Measurements from ENCODE around the gene KMO.

Gene KMO

DNA sequence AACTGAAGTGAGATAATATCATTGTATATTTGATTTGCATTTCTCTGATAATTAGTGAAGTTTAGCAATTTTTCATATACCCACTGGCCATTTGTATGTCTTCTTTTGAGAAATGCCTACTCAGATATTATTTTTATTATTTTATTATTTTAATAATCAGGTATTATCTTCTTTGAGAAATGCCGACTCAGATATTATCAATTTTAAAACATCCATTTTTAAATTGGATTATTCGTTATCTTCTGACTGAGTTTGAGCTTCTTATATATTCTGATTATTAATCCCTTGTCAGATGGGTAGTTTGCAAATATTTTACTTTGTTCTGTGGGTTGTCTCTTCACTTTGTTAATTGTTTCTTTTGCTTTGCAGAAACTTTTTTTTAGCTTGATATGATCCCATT is 37.7 kb downstream of the KMO start:
- ATAC-seq (ENCODE audit: insufficient read depth, low read depth) (no peak), DNase-seq (no peak)
- H3K4me3 ChIP-seq (ENCODE audit: low read depth in 1 of 2, low read length in 2 of 2), result no peak overlapping the region
- no peaks in the 10 kb centered on the region for H3K79me2 ChIP-seq (ENCODE audit: insufficient read depth, low read length)
- no peaks in the 10 kb centered on the region for H4K20me1 ChIP-seq (ENCODE audit: insufficient read depth, low read length)
- H2AFZ ChIP-seq (ENCODE audit: low read depth, low read length), result no peak overlapping the region
- H3K9ac ChIP-seq (ENCODE audit: low read depth, low read length), result no peak overlapping the region
- no peak overlapping the region for H3K27ac ChIP-seq (ENCODE audit: low read length)
- no peak overlapping the region for H3K4me2 ChIP-seq (ENCODE audit: insufficient read depth, low read length)
- H3K9me3 ChIP-seq (ENCODE audit: insufficient read depth, low read length, severe bottlenecking), result no peaks in the 10 kb centered on the region
- TF ChIP-seq CTCF (IDR thresholded peaks at IDR 0.05; ENCODE audit: borderline replicate concordance, extremely low read depth, low read length, poor library complexity, severe bottlenecking), result no peak
- no peaks in the 10 kb centered on the region for H3K27me3 ChIP-seq (ENCODE audit: insufficient read depth, low read length, poor library complexity)
- H3K36me3 ChIP-seq (ENCODE audit: insufficient read depth, low read length), result no peaks in the 10 kb centered on the region
- no peaks in the 10 kb centered on the region for H3K4me1 ChIP-seq (ENCODE audit: insufficient read depth, low read length)

GRCh38 chr1:241574154-241574553 is 42.0 kb downstream of the KMO start:
- TF ChIP-seq EZH2 (IDR thresholded peaks at IDR 0.05; ENCODE audit: borderline replicate concordance, low read depth, low read length, severe bottlenecking), result no peak
- TF ChIP-seq CTCF (IDR thresholded peaks at IDR 0.05; ENCODE audit: borderline replicate concordance, extremely low read depth, low read length, poor library complexity, severe bottlenecking), result no peak
- Histone ChIP-seq H3K27me3 (ENCODE audit: insufficient read depth, low read length, poor library complexity) (no peaks in the 10 kb centered on the region), H3K27ac (ENCODE audit: low read length) (no peak overlapping the region), H3K9ac (ENCODE audit: low read depth, low read length) (no peak overlapping the region), H3K79me2 (ENCODE audit: insufficient read depth, low read length) (no peaks in the 10 kb centered on the region), H3K4me3 (ENCODE audit: low read depth in 1 of 2, low read length in 2 of 2) (no peak overlapping the region), H2AFZ (ENCODE audit: low read depth, low read length) (no peak overlapping the region), H3K4me1 (ENCODE audit: insufficient read depth, low read length) (no peaks in the 10 kb centered on the region), H3K9me3 (ENCODE audit: insufficient read depth, low read length, severe bottlenecking) (no peaks in the 10 kb centered on the region), H3K36me3 (ENCODE audit: insufficient read depth, low read length) (no peaks in the 10 kb centered on the region), H4K20me1 (ENCODE audit: insufficient read depth, low read length) (no peaks in the 10 kb centered on the region), H3K4me2 (ENCODE audit: insufficient read depth, low read length) (no peak overlapping the region)
- no peak for ATAC-seq (ENCODE audit: insufficient read depth, low read depth)
- DNase-seq, result no peak

GRCh38 chr1:241579434-241579833 is 47.3 kb downstream of the KMO start:
- no peak for TF ChIP-seq CTCF (IDR thresholded peaks at IDR 0.05; ENCODE audit: borderline replicate concordance, extremely low read depth, low read length, poor library complexity, severe bottlenecking)
- TF ChIP-seq EZH2 (IDR thresholded peaks at IDR 0.05; ENCODE audit: borderline replicate concordance, low read depth, low read length, severe bottlenecking), result no peak

GRCh38 chr1:241582921-241583321 is 50.7 kb downstream of the KMO start:
- Histone ChIP-seq H3K4me2 (ENCODE audit: insufficient read depth, low read length) (no peak overlapping the region), H3K79me2 (ENCODE audit: insufficient read depth, low read length) (no peaks in the 10 kb centered on the region), H3K27me3 (ENCODE audit: insufficient read depth, low read length, poor library complexity) (no peaks in the 10 kb centered on the region), H3K27ac (ENCODE audit: low read length) (no peak overlapping the region), H2AFZ (ENCODE audit: low read depth, low read length) (no peak overlapping the region), H3K4me3 (ENCODE audit: low read depth in 1 of 2, low read length in 2 of 2) (no peak overlapping the region), H3K9ac (ENCODE audit: low read depth, low read length) (no peak overlapping the region), H4K20me1 (ENCODE audit: insufficient read depth, low read length) (no peaks in the 10 kb centered on the region), H3K4me1 (ENCODE audit: insufficient read depth, low read length) (no peaks in the 10 kb centered on the region), H3K9me3 (ENCODE audit: insufficient read depth, low read length, severe bottlenecking) (no peaks in the 10 kb centered on the region), H3K36me3 (ENCODE audit: insufficient read depth, low read length) (no peaks in the 10 kb centered on the region)
- DNase-seq (no peak), ATAC-seq (ENCODE audit: insufficient read depth, low read depth) (no peak)
- no peak for TF ChIP-seq EZH2 (IDR thresholded peaks at IDR 0.05; ENCODE audit: borderline replicate concordance, low read depth, low read length, severe bottlenecking)
- TF ChIP-seq CTCF (IDR thresholded peaks at IDR 0.05; ENCODE audit: borderline replicate concordance, extremely low read depth, low read length, poor library complexity, severe bottlenecking), result no peak

More at GRCh38 chr1:241579434-241579833, 47.3 kb downstream of the KMO start:
- Histone ChIP-seq H3K9me3 (ENCODE audit: insufficient read depth, low read length, severe bottlenecking) (no peaks in the 10 kb centered on the region), H3K4me3 (ENCODE audit: low read depth in 1 of 2, low read length in 2 of 2) (no peak overlapping the region), H3K9ac (ENCODE audit: low read depth, low read length) (no peak overlapping the region), H3K27me3 (ENCODE audit: insufficient read depth, low read length, poor library complexity) (no peaks in the 10 kb centered on the region), H3K36me3 (ENCODE audit: insufficient read depth, low read length) (no peaks in the 10 kb centered on the region), H3K4me1 (ENCODE audit: insufficient read depth, low read length) (no peaks in the 10 kb centered on the region), H3K79me2 (ENCODE audit: insufficient read depth, low read length) (no peaks in the 10 kb centered on the region), H3K4me2 (ENCODE audit: insufficient read depth, low read length) (no peak overlapping the region), H2AFZ (ENCODE audit: low read depth, low read length) (no peak overlapping the region), H4K20me1 (ENCODE audit: insufficient read depth, low read length) (no peaks in the 10 kb centered on the region), H3K27ac (ENCODE audit: low read length) (no peak overlapping the region)
- ATAC-seq (ENCODE audit: insufficient read depth, low read depth), result 0 out of 3 replicates have a peak, but pooled peaks have one; percentile 44
- DNase-seq, result no peak

Measured in DND-41 (cell line).